ENCODE data around the gene ISLR.

DNA sequence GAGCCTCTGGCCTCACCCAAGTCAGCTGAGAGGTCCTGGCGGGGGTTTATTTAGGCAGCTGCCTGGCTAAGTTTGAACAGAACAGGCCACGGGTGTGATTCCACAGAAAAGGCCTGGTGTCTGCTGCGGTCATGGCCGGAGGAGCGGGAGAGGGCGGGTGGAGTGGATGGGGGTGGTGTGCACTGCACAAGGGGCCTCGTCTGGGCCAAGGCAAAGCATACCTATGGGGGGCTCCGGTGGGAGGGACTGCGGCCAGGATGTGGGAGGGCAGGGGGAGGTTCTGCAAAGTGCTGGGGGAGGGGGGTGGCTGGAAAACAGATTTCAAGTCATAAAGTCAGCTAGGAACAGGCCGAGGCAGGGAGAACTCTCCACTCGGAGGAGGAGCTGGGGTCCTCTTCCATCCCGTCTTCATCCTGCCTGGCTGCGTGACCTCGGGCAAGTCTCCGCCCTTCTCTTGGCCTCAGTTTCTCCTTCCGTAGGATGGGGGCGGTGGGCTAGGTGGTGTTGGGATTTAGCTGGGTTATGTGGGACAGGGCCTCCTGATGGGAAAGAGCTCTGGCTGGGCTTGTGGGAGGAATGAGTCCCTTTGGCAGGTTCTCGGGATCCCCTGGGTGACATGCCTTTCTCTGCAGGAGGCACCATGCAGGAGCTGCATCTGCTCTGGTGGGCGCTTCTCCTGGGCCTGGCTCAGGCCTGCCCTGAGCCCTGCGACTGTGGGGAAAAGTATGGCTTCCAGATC is 878 bp downstream of the ISLR start:
- TF ChIP-seq, protein P1, sequence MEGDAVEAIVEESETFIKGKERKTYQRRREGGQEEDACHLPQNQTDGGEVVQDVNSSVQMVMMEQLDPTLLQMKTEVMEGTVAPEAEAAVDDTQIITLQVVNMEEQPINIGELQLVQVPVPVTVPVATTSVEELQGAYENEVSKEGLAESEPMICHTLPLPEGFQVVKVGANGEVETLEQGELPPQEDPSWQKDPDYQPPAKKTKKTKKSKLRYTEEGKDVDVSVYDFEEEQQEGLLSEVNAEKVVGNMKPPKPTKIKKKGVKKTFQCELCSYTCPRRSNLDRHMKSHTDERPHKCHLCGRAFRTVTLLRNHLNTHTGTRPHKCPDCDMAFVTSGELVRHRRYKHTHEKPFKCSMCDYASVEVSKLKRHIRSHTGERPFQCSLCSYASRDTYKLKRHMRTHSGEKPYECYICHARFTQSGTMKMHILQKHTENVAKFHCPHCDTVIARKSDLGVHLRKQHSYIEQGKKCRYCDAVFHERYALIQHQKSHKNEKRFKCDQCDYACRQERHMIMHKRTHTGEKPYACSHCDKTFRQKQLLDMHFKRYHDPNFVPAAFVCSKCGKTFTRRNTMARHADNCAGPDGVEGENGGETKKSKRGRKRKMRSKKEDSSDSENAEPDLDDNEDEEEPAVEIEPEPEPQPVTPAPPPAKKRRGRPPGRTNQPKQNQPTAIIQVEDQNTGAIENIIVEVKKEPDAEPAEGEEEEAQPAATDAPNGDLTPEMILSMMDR (IDR thresholded peaks at IDR 0.05; ENCODE audit: low read depth, low read length, missing input control): no peak
- no peak for TF ChIP-seq TAF1 (conservative IDR thresholded peaks at IDR 0.05)
- TF ChIP-seq RAD21 (IDR thresholded peaks at IDR 0.05): no peak
- TF ChIP-seq, protein P2, sequence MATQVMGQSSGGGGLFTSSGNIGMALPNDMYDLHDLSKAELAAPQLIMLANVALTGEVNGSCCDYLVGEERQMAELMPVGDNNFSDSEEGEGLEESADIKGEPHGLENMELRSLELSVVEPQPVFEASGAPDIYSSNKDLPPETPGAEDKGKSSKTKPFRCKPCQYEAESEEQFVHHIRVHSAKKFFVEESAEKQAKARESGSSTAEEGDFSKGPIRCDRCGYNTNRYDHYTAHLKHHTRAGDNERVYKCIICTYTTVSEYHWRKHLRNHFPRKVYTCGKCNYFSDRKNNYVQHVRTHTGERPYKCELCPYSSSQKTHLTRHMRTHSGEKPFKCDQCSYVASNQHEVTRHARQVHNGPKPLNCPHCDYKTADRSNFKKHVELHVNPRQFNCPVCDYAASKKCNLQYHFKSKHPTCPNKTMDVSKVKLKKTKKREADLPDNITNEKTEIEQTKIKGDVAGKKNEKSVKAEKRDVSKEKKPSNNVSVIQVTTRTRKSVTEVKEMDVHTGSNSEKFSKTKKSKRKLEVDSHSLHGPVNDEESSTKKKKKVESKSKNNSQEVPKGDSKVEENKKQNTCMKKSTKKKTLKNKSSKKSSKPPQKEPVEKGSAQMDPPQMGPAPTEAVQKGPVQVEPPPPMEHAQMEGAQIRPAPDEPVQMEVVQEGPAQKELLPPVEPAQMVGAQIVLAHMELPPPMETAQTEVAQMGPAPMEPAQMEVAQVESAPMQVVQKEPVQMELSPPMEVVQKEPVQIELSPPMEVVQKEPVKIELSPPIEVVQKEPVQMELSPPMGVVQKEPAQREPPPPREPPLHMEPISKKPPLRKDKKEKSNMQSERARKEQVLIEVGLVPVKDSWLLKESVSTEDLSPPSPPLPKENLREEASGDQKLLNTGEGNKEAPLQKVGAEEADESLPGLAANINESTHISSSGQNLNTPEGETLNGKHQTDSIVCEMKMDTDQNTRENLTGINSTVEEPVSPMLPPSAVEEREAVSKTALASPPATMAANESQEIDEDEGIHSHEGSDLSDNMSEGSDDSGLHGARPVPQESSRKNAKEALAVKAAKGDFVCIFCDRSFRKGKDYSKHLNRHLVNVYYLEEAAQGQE (IDR thresholded peaks at IDR 0.05): no peak
- TF ChIP-seq, protein P3, sequence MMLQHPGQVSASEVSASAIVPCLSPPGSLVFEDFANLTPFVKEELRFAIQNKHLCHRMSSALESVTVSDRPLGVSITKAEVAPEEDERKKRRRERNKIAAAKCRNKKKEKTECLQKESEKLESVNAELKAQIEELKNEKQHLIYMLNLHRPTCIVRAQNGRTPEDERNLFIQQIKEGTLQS (IDR thresholded peaks at IDR 0.05): no peak
- no peak for TF ChIP-seq JUND (IDR thresholded peaks at IDR 0.05)
- TF ChIP-seq YY1 (IDR thresholded peaks at IDR 0.05): no peak
- TF ChIP-seq, protein P4, sequence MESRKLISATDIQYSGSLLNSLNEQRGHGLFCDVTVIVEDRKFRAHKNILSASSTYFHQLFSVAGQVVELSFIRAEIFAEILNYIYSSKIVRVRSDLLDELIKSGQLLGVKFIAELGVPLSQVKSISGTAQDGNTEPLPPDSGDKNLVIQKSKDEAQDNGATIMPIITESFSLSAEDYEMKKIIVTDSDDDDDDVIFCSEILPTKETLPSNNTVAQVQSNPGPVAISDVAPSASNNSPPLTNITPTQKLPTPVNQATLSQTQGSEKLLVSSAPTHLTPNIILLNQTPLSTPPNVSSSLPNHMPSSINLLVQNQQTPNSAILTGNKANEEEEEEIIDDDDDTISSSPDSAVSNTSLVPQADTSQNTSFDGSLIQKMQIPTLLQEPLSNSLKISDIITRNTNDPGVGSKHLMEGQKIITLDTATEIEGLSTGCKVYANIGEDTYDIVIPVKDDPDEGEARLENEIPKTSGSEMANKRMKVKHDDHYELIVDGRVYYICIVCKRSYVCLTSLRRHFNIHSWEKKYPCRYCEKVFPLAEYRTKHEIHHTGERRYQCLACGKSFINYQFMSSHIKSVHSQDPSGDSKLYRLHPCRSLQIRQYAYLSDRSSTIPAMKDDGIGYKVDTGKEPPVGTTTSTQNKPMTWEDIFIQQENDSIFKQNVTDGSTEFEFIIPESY (IDR thresholded peaks at IDR 0.05): no peak
- TF ChIP-seq, protein P5, sequence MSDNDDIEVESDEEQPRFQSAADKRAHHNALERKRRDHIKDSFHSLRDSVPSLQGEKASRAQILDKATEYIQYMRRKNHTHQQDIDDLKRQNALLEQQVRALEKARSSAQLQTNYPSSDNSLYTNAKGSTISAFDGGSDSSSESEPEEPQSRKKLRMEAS (IDR thresholded peaks at IDR 0.05): no peak
- no peak for TF ChIP-seq FOXA1 (IDR thresholded peaks at IDR 0.05)
